Mesenteric fat pad (tissue), 1 donor: ENCODE data around the gene CNN2. TPM values are rescaled to one million over a fixed set of nuclear protein-coding genes. Genes with fewer than 3 reads are reported as not detected.

Source experiments
- DNase-seq: peaks from one replicate; pipeline ENCODE4 v3.0.0-alpha.2; 2020; ENCODE audit warnings: low spot score
- total RNA-seq: library from RNA; stranded (reverse); fragmentation: NEBNext Ultra II Directional; extraction: Animal tissue kit (Norgen Biotek cat#: 25700); gene quantifications from one replicate; pipeline ENCODE4 v1.2.1, GENCODE V29; 2021
- donor health status: DM: yes; HTN: yes; CAD: no.

The CNN2 gene
- total RNA-seq, 1 donor from 2014 or later = 124 TPM

DNA sequence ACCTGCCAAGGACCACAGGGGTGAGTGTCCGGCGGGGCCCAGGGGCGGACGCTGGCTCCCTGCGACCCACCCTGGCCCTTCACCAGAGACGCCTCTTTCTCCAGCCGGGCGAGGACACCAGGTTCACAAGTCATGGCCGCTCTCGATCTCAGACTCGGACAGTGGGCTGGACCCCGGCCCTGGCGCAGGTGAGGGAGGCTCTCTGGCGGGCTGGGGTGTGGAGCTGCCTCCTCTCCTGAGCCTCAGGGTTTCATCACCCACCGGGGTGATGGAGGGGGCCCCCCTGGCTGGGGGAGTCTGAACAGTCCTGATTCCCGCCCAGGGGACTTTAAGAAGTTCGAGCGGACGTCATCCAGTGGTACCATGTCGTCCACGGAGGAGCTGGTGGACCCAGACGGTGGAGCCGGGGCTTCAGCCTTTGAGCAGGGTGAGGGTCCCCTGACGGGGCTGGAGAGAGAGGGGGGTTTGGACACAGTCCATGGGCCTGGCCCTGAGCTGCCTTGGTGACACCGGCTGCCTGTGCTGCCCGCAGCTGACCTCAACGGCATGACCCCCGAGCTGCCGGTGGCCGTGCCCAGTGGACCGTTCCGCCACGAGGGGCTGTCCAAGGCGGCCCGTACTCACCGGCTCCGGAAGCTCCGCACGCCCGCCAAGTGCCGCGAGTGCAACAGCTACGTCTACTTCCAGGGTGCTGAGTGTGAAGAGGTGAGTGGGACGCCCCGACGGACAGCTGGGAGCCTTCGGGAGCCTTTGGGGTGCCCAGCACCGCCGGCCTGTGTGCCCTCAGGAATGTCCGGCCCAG, 54.2 kb downstream of the CNN2 start:
- DNase-seq = no peak

DNA sequence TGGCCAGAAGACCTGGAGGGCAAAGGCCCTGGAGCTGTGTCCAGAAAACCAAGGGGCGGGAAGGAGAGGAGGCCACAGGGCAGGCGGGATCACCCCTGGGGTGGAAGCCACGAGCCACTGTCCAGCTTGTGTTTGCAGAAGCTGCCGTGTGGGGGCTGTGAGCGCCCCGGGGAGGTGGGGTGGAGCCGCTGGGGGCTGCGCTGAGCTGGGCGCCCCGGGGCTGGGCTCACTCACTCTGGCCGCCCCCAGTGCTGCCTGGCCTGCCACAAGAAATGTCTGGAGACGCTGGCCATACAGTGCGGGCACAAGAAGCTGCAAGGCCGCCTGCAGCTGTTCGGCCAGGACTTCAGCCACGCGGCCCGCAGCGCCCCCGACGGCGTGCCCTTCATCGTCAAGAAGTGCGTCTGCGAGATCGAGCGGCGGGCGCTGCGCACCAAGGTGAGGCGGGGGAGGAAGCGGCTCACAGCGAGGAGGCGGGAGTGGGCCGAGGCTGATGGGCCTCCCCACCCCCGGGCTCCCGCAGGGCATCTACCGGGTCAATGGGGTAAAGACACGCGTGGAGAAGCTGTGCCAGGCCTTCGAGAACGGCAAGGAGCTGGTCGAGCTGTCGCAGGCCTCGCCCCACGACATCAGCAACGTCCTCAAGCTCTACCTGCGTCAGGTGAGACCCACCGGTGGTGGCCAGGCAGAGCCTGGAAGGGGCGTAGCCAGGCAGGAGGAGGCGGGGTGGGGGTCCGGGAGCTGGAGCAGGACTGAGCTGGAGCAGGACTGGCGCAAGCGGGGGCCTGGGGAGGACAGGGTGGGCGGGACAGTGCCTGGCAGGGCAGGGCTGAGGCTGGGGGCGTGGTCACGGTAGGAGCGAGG, 55.1 kb downstream of the CNN2 start:
- DNase-seq = no peak

DNA sequence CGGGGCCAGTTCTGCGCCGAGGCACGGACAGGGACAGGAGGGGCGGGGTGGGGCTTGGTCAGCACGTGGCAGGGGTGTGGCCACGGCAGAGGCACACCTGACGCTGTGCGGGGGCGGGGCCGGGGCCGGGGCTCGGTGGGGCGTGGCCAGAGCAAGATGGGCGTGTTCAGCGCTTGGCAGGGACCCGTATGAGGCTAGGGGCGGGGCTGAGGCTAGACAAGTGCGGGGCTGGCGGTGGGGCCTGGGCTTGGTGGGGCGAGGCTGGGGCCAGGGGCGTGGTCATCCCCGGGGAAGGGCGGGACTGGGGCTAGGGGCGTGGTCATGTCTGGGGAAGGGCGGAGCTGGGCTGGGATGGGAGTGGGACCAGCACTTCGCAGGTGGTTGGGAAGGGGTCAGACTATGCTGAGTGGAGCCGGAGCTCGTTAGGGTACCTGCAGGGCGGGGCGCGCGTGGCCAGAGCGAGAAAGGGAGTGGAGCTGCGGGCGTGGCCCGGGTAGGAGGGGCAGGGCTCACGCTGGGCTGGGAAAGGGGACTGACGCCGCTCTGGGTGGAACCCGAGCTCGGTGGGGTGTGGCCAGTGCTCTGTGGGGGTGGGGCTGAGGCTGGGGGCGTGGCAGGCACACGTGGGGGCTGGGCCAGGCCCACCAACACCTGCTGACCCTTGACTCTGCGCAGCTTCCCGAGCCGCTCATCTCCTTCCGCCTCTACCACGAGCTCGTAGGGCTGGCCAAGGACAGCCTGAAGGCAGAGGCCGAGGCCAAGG, 55.9 kb downstream of the CNN2 start:
- DNase-seq = no peak

DNA sequence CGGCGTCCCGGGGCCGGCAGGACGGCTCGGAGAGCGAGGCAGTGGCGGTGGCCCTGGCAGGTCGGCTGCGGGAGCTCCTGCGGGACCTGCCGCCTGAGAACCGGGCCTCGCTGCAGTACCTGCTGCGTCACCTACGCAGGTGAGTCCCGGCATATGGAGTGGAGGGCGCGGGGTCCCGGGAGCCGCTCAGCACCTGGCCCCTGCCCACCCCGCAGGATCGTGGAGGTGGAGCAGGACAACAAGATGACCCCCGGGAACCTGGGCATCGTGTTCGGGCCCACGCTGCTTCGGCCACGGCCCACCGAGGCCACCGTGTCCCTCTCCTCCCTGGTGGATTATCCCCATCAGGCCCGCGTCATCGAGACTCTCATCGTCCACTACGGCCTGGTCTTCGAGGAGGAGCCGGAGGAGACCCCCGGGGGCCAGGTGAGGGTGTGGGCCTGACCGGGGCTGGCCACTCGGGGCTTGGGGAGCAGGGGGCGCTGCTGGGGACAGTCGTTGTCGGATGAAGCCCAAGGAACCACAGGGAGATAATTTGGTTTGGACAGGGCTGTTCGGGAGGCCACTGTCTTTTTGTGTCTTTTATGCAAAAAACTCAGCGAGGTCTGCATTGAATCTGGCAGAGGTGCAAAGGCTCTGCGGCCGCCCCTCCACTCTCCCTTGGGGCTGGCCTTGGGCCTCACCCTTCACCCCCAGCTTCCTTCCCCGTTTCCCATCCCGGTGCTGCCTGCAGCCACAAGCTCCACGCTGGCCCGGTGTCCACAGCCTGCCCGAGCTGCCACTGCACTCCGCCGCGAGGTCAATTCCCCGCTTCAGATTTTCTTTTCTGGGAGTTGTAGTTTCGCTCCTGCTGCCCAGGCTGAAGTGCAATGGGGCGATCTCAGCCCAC, 56.8 kb downstream of the CNN2 start:
- DNase-seq = no peak

- no peak for DNase-seq
Measured at GRCh38 chr19:1084024-1084868, 57.8 kb downstream of the CNN2 start.

GRCh38 chr19:1085053-1085658, 58.7 kb downstream of the CNN2 start:
- DNase-seq = no peak

DNA sequence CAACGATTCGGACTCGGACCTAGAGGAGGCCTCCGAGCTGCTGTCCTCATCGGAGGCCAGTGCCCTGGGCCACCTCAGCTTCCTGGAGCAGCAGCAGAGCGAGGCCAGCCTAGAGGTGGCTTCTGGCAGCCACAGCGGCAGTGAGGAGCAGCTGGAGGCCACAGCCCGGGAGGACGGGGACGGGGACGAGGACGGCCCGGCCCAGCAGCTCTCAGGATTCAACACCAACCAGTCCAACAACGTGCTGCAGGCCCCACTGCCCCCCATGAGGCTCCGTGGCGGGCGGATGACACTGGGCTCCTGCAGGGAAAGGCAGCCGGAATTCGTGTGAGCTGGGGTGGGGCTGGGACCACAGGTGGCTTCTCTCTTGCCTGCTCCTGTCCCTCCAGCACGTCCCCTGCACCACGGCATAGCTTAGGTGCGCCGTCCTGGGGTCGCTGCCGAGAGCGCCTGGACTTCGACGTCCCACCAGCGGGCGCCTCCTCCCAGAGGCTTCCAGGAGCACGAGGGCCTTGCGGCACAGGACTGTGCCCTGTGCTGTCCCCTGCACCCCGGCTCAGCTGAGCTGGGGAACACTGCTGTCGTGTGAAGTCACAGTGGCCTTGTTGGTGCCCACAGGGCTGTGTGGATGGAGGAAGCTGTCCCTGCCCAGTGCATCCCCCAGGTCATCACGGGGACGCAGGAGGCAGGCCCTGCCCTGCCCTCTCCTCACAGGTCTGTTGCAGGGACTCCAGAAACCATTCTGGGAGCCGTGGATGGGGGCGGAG, 59.5 kb downstream of the CNN2 start:
- DNase-seq = no peak

DNA sequence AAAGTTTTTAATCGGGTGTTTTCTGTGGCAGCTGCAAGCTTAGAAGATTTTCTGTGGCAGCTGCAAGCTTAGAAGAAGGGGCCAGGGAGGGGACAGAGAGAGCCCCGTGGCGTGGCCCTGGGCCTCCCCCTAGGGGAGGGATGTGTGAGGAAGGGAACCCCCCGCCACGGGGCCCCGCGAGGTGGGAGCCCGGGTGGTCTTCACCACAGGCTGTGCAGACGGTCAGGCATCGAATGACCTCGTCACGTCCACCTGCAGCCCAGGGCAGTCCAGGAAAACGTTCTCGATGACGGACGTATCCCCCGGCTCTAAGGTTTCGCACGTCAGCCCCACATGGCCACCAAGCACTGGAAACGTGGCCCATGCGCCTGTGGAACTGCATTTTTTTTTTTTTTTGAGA, 60.2 kb downstream of the CNN2 start:
- DNase-seq = no peak

DNA sequence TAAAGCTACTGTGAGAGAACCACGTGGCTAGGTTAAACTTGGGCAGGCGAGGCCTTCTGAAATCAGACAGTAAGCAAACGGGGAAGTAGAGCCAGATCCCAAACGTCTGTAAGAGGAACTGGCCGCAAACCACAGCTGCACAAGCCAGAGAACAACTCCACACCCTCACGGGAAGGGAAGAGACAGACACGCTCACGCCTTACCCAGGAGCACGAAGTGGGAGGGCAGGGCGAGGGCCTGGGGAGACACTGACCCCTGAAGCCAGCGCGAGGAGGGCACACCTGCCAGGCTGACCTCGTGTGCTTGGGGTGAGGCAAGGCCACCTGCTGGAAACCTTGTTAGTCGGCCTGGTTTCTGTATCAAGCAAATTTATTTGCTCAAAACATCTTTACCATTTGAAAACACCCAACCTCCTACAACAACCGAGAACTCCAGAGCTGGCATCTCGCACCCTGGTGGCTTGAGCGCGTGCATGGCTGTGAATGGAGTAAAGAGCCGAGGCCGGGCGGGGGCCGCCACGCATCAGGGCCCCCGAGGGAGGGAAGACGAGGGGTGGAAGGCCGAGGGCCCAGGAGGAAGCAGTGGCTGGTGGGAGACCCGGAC, 61.5 kb downstream of the CNN2 start:
- DNase-seq = no peak

GRCh38 chr19:1088416-1089010, 62.1 kb downstream of the CNN2 start:
- DNase-seq = no peak

Other genes with a start within 250 kb of the CNN2 start
- 236 TPM for gene PTBP1, start 229.2 kb upstream of the CNN2 start, total RNA-seq
- not detected for gene PLPPR3, start 204.7 kb upstream of the CNN2 start, total RNA-seq
- 0.39 TPM for gene AZU1, start 198.8 kb upstream of the CNN2 start, total RNA-seq
- 0.32 TPM for gene PRTN3, start 185.6 kb upstream of the CNN2 start, total RNA-seq
- 1.3 TPM for gene ELANE, start 174.3 kb upstream of the CNN2 start, total RNA-seq
- 1,010 TPM for gene CFD, start 166.9 kb upstream of the CNN2 start, total RNA-seq
- gene MED16, start 133.4 kb upstream of the CNN2 start, total RNA-seq = 28.8 TPM
- not detected for gene RNU6-9, start 133.1 kb upstream of the CNN2 start, total RNA-seq
- gene R3HDM4, start 113.4 kb upstream of the CNN2 start, total RNA-seq = 48.2 TPM
- gene KISS1R, start 109.3 kb upstream of the CNN2 start, total RNA-seq = not detected
- gene ARID3A, start 100.6 kb upstream of the CNN2 start, total RNA-seq = 19.5 TPM
- 20.6 TPM for gene WDR18, start 42.3 kb upstream of the CNN2 start, total RNA-seq
- gene GRIN3B, start 26.2 kb upstream of the CNN2 start, total RNA-seq = 0.16 TPM
- gene TMEM259, start 5.5 kb upstream of the CNN2 start, total RNA-seq = 143 TPM
- gene RNU6-2, start 5.1 kb upstream of the CNN2 start, total RNA-seq = not detected
- gene ABCA7, start 13.5 kb downstream of the CNN2 start, total RNA-seq = 19.9 TPM
- 25.5 TPM for gene ARHGAP45, start 40.6 kb downstream of the CNN2 start, total RNA-seq
- 205 TPM for gene POLR2E, start 68.8 kb downstream of the CNN2 start, total RNA-seq
- 920 TPM for gene GPX4, start 77.4 kb downstream of the CNN2 start, total RNA-seq
- gene SBNO2, start 147.7 kb downstream of the CNN2 start, total RNA-seq = 139 TPM
- 60.8 TPM for gene STK11, start 179.2 kb downstream of the CNN2 start, total RNA-seq
- 6.2 TPM for gene CBARP, start 211.4 kb downstream of the CNN2 start, total RNA-seq
- 189 TPM for gene ATP5F1D, start 215.1 kb downstream of the CNN2 start, total RNA-seq
- gene MIDN, start 222.0 kb downstream of the CNN2 start, total RNA-seq = 156 TPM
- 243 TPM for gene CIRBP, start 242.7 kb downstream of the CNN2 start, total RNA-seq
- gene FAM174C, start 248.9 kb downstream of the CNN2 start, total RNA-seq = 53.2 TPM